Activated T-helper 1 cell treated with anti-CD3 and anti-CD28 coated beads, Interleukin-2, amount 50 U/mL, for 16 hours (primary cell): ENCODE results near the gene LMO2.
"Not testable (repeated sequence)": the region's sequence is repeated elsewhere in the genome, so short reads cannot be mapped to it uniquely, and the experiment has no call there.

Experiments used
- DNase-seq, 2 donors: peaks; one replicate each; pipeline ENCODE4 v3.0.0-alpha.2; 2020; ENCODE audit warnings: low read depth in 1 of 2, low spot score in 1 of 2

Gene LMO2

GRCh38 chr11:33891714-33892327 lies at the start of gene LMO2:
Gene LMO2 (minus strand): TSS chr11:33892076. CDS start chr11:33869716, 22,360 bp downstream.
- DNase-seq = no peak

DNA sequence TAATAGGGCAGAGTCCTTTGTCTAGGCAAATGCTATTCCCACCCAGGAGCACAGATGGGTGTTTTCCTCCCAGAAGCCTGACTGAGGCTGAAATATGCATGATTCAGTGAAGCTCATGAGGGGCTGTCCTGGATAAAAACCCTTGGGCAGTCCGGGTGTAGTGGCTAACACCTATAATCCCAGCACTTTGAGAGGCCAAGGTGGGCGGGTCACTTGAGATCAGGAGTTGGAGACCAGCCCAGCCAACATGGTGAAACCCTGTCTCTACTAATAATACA lies 48.6 kb upstream of the LMO2 start:
- DNase-seq = no peak

DNA sequence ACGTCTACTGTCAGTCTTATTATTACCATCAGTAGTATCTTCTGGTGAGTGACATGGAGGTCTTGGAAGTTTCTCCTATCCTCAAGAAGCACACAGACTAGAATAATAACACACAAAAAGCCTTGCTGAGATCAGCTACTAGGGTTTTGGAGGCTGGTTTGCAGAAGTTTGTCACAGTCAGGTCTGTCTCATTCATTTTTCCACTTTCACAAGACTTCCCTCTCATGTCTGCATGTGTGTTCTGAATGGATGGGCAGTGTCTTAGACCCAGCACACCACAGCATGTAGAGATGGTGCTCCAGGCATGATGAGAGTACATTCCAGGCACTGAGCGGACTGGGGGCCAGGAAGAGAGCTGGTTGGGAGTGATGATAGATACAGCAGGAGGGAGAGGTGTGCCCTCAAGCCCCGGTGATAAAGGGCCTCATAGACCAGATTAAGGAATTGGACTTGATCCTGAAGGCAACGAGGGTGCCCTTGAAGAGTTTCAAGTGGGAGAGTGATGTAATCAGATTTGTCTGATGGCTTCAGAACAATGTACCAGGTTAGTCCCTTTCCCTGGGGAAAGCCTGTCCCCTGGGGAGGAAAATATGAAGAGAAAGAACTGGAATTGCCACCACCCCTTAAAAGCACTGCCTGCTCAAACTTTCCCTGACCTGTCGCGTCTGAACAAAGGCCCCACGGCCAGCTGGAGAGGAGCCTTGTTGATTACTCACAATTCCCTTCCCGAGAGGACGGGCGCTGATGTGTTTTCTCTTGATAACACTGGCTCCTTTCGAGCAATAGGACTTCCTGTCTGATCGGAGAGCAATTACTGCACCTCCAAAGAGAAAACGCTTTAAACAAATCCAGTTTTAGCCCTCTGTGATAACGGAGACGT lies 45.1 kb upstream of the LMO2 start:
- DNase-seq = no peak

GRCh38 chr11:33935461-33936456 lies 43.9 kb upstream of the LMO2 start:
- no peak for DNase-seq

DNA sequence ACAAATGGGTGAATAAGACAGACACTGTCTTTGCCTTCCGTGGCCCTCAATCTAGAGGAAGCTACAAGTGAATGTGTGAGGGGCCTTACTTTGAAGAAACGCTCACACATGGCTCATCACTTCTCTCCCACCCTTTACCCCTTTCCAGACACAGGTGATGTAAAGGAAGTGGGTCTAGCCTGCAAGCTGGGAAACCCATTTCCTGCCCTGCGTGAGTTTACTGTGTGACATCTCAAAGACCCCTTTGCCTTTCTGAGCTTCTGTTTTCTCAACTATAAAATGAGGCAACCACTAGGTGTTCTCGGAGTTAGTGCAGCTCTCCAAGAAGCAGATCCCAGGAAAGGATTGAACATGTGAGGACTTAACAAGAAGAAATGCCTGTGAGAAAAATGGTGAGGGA lies 43.1 kb upstream of the LMO2 start:
- DNase-seq = no peak

DNA sequence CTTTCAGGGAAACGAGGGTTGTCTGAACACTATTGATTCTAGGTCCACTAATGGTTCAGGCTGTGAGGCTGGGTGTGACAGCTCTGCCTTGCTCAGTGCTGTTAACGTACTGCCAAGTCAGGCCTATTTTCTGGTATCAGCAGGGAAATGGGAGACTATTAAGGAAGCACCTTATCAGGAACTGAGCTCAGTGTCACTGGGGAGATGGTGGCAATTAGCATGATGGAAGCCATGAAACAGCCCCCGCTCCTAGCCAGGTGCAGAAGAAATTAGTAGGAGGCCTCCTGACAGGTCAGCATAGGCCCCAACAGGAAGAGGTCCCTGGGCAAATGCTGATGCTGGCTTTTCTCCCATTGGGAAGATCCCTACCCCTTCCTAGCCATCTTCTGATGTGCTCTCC lies 42.6 kb upstream of the LMO2 start:
- DNase-seq = no peak

GRCh38 chr11:33933602-33934001 lies 41.7 kb upstream of the LMO2 start:
- no peak for DNase-seq

GRCh38 chr11:33932721-33933120 lies 40.8 kb upstream of the LMO2 start:
- DNase-seq = no peak

- not testable (repeated sequence) for DNase-seq
Observed at GRCh38 chr11:33931739-33932366, 40.0 kb upstream of the LMO2 start.

DNA sequence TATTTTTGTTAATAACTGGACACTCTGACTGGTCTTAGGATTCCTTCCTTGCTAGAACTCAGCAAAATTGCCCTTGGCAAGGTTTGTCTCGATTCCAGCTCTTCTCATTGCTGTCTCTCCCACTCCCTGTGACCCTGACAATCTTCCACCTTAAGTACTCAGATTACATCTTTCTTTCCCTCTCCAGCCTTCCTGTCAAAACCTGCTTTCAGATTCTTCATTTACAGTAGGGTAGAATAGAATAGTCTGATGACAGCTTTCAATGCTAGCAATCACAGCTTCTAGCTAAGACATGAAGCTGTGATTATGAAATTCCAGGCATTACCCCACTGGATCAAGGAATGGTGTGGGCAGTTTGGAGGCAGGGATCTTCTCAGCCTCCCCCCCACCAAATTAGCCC lies 39.2 kb upstream of the LMO2 start:
- no peak for DNase-seq

DNA sequence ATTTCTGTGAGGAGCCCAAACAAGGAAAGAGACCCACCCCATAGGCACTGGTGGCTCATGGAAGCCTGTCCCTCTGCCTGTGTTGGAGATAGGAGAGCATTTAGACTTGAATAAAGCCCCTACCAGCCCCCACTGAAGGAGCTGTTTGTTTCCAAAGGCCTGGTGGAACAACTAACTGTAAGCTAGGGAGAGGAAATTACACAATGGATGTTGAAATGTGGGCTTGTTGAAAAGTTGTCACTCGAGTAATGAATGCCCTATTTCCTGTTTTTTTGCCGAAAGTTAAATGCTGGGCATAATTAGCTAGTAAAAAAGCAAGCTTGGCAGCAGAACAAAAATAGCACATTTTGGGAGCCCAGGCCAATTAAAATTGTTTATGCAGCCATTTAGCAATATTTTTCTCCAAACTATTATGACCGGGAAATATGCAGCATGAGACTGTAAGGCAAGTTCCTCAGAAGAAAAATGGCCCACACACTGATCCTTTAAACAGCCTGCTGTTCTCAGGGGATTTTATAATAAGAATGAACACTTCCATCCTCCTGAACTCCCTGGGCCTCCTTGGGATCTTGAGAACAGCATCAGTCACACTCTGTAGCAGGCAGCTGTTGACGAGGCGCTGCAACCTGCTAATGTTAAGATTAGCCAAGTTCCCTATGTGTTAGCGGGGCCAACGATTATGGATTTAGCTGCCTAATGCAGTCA lies 38.6 kb upstream of the LMO2 start:
- no peak for DNase-seq

DNA sequence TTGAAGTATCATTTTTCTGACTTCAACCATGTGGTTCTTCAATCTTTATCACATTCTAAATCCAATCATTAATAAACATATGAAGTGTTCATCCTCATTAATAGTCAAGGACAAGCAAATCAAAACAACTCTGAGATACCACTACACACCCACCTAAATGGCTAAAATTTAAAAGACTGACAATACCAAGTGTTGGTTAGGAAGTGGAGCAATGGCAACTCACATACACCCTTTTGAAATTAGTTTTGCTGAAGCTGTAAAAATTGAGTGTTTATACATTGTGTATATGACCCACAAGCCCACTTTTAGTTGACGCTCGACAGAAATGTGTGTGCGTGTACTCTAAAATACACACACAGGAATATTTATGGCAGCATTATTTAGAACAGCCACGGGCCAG lies 36.7 kb upstream of the LMO2 start:
- DNase-seq = no peak

DNA sequence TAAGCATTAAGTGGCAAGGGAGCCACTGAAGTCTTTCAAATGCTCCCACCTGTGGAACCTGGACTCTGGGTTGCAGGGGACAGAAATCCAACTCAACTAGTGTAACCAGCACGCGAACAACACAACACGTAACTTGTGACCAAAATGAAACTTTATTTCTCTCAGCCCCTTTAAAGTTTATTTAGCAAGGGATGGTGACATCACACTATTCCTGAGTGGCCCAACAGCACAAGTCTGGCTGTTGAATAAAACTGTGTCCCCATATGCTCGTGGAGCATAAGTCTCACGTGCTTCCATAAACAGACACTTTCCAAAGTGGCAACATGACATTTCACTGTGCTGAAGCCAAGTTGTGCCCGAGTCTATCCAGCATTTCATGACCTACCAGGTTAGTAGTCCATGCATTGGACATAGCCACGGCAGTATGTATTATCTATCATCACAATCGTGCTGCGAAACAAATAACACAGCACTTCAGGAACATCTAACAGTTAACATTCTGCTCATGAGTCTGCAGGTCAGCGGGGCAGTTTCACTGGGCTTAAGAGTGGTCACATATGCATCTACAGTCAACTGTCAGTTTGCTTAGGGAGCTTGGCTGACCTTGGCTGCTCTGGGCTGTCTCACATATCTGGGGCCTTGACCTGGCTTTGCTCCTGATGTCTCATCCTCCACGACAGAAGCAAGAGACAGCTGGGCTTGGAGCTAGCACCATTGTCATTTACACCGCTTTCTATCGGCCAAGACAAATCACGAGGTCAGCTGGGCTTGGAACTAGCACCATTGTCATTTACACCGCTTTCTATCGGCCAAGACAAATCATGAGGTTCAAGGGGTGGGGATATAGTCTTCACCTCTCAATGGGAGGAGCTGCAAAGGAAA lies 35.0 kb upstream of the LMO2 start:
- no peak for DNase-seq

GRCh38 chr11:33924341-33924740 lies 32.5 kb upstream of the LMO2 start:
- DNase-seq = no peak

- DNase-seq = no peak
Observed at GRCh38 chr11:33923626-33924025, 31.8 kb upstream of the LMO2 start.

DNA sequence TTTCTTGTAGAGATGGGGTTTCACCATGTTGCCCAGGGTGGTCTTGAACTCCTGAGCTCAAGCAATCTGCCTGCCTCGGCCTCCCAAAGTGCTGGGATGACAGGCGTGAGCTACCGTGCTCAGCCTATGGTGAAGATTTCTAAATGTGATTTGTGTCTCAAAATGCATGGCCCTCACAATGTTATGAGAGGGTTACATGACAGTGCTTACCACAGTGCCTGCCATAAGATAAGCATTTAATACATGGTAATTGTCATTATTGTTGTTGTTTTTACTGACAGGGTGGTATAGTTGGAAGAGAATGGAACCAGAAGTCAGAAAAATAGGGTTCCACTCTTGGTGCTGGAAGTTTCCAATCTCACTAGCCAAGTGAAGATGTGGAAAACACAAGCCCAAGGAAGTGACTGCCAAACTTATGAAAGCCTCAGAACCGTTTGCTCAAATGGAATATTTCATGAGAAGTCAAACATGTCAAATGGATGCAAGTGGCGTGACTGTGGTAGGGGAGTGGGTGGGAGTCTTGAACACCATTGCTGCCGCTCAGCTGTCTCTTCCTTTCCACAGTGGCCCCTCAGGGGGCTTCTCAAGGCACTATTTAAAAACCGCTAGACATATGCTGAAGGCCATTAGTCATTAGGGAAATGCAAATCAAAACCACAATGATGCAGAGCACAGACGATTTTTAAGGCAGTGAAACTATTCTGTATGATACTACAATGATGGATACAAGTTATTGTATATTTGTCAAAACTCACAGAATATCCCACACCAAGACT lies 29.1 kb upstream of the LMO2 start:
- DNase-seq = no peak

DNA sequence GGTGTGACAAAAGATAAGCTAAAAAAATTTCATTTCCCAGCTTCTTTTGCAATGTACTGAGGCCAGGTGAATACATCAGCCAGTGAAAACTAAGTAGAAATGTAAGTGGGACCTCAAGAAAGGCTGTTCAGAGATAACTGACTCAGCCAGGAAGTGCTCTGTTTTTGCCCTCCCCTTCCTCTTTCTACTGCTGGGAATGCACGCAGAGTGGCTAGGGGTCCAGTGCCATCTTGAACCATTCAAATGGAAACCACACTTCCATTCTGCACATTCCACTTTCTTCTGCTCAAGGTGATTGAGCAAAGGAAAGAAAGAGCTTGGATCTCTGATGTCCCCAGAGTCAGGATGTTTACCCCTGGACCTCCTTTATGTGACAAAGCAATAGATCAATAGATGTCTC lies 27.8 kb upstream of the LMO2 start:
- no peak for DNase-seq

GRCh38 chr11:33917402-33917801 lies 25.5 kb upstream of the LMO2 start:
- DNase-seq = not testable (repeated sequence)

- no peak for DNase-seq
Observed at GRCh38 chr11:33916736-33917135, 24.9 kb upstream of the LMO2 start.
